Lung (tissue), 12 donors: ENCODE measurements around the gene SH3BP2. TPM values are rescaled to one million over a fixed set of nuclear protein-coding genes. Genes with fewer than 3 reads are reported as not detected.

Experiments used
- ATAC-seq: fragments of 200-7000 bp; cut with Tn5 transposase; one replicate; pipeline ENCODE4 v1.9.1; 2020; ENCODE audit warnings: moderate number of reproducible peaks; ENCODE audit not compliant: insufficient read depth, low FRiP score
- DNase-seq, 3 donors: peaks; one replicate each; pipeline ENCODE4 v3.0.0-alpha.2; 2013 to 2017
- H3K27ac ChIP-seq, 2 donors: one replicate each; pipeline ENCODE4 v1.5.1; 2013; ENCODE audit warnings: mild to moderate bottlenecking in 2 of 2, moderate library complexity in 2 of 2, control low read depth in 1 of 2, inconsistent platforms in 1 of 2, low read depth in 1 of 2, low read length in 1 of 2
- H3K27me3 ChIP-seq, 3 donors: one replicate each; pipeline ENCODE4 v1.5.1; 2013; ENCODE audit warnings: low read length in 2 of 3; ENCODE audit not compliant: control insufficient read depth in 3 of 3, insufficient read depth in 3 of 3
- H3K36me3 ChIP-seq, 4 donors: one replicate each; pipeline ENCODE4 v1.5.1; 2013; ENCODE audit warnings: low read length in 4 of 4, mild to moderate bottlenecking in 1 of 4, moderate library complexity in 1 of 4; ENCODE audit not compliant: control insufficient read depth in 4 of 4, insufficient read depth in 4 of 4
- H3K4me1 ChIP-seq, 5 donors: one replicate each; pipeline ENCODE4 v1.5.1; 2013; ENCODE audit warnings: low read length in 5 of 5, mild to moderate bottlenecking in 2 of 5, moderate library complexity in 1 of 5; ENCODE audit not compliant: control insufficient read depth in 5 of 5, insufficient read depth in 5 of 5
- H3K4me3 ChIP-seq: one replicate; pipeline ENCODE4 v1.5.1; 2013; ENCODE audit warnings: mild to moderate bottlenecking, control low read depth, moderate library complexity
- H3K9ac ChIP-seq, 2 donors: one replicate each; pipeline ENCODE4 v1.5.1; 2013; ENCODE audit warnings: low read length in 2 of 2, control low read depth in 1 of 2; ENCODE audit not compliant: insufficient read depth in 1 of 2
- H3K9me3 ChIP-seq, 4 donors: one replicate each; pipeline ENCODE4 v1.5.1; 2013; ENCODE audit warnings: low read length in 3 of 4, mild to moderate bottlenecking in 1 of 4, moderate library complexity in 1 of 4; ENCODE audit not compliant: control insufficient read depth in 4 of 4, insufficient read depth in 3 of 4
- CTCF ChIP-seq: IDR thresholded peaks from 2 replicates; pipeline ENCODE4 v1.5.1; 2012; ENCODE audit warnings: mild to moderate bottlenecking; ENCODE audit errors: control extremely low read depth, extremely low read depth
- WGBS, 2 donors: extraction: QIAGEN DNeasy Blood & Tissue Kit; methylation state at CpG; one replicate each; pipeline ENCODE4 v1.1.7; 2013; 5-methylcytosine and 5-hydroxymethylcytosine counted together
- polyA plus RNA-seq, 2 donors: library from polyadenylated mRNA; stranded (reverse); fragments of 200-250 nt; gene quantifications; one replicate each; pipeline ENCODE4 v1.2.1, GENCODE V29; 2013
- total RNA-seq, 2 donors: library from RNA; depleted of rRNA in 1 of 2; stranded (reverse); fragments of >200 nt in 1 of 2; gene quantifications; one replicate each; pipeline ENCODE4 v1.2.1, GENCODE V29; 2014 to 2021
- donor health status: control.
- donor health status: control.
- donor health status: Bipolar disorder and iron deficiency.
- donor health status: healthy.
- donor health status: DM: yes; HTN: yes; CAD: no.

SH3BP2 gene
- total and polyA plus RNA-seq, 4 donors, result 49.9 to 117 (median 79.8) TPM

- no peak overlapping the region for H3K9ac ChIP-seq
- WGBS, 2 donors, result 42 to 70% methylated on average over 4 of the region's 4 CpGs
- ATAC-seq (no peak), DNase-seq (no peak)
- H3K9me3 ChIP-seq, result no peaks in the 10 kb centered on the region
- no peak overlapping the region for H3K4me3 ChIP-seq
- no peak overlapping the region for H3K27ac ChIP-seq
- H3K36me3 ChIP-seq, result peaks cover 0 to 4% (median 2%) of the 10 kb centered on the region in 4 donors
- TF ChIP-seq CTCF, result no peak
- no peaks in the 10 kb centered on the region for H3K27me3 ChIP-seq
- H3K4me1 ChIP-seq, result peaks cover 26 to 54% (median 34%) of the 10 kb centered on the region in 5 donors
These were observed 78.6 kb downstream of the SH3BP2 start for GRCh38 chr4:2871466-2871865.

- peaks cover 1 to 5% (median 2%) of the 10 kb centered on the region in 4 donors for H3K36me3 ChIP-seq
- no peak overlapping the region for H3K4me3 ChIP-seq
- no peaks in the 10 kb centered on the region for H3K27me3 ChIP-seq
- no peak for ATAC-seq
- H3K9me3 ChIP-seq, result no peaks in the 10 kb centered on the region
- TF ChIP-seq CTCF, result no peak
- peaks cover 22 to 49% (median 31%) of the 10 kb centered on the region in 5 donors for H3K4me1 ChIP-seq
- 12 to 19% methylated on average over 2 of the region's 2 CpGs for WGBS, 2 donors
- H3K9ac ChIP-seq, result no peak overlapping the region
- H3K27ac ChIP-seq, result no peak overlapping the region
- DNase-seq, result no peak
These were observed 79.0 kb downstream of the SH3BP2 start for GRCh38 chr4:2871911-2872310.

- no peak for DNase-seq
- peaks cover 3 to 15% (median 5%) of the 10 kb centered on the region in 4 donors for H3K36me3 ChIP-seq
- peaks cover 12 to 35% (median 20%) of the 10 kb centered on the region in 5 donors for H3K4me1 ChIP-seq
- no peaks in the 10 kb centered on the region for H3K9me3 ChIP-seq
- ATAC-seq, result no peak
- no peak overlapping the region for H3K27ac ChIP-seq
- H3K27me3 ChIP-seq, result no peaks in the 10 kb centered on the region
- TF ChIP-seq CTCF, result no peak
- H3K4me3 ChIP-seq, result no peak overlapping the region
- whole genome bisulfite sequencing, 2 donors, result 64 to 67% methylated on average over 1 of the region's 1 CpG
- H3K9ac ChIP-seq, result no peak overlapping the region
These were observed 80.4 kb downstream of the SH3BP2 start for GRCh38 chr4:2873329-2873728.

GRCh38 chr4:2874861-2875260, 82.0 kb downstream of the SH3BP2 start:
- 94 to 96% methylated on average over 7 of the region's 7 CpGs for WGBS, 2 donors
- no peak for TF ChIP-seq CTCF
- H3K27me3 ChIP-seq, result no peaks in the 10 kb centered on the region

More at GRCh38 chr4:2874861-2875260, 82.0 kb downstream of the SH3BP2 start:
- DNase-seq (no peak), ATAC-seq (no peak)
- Histone ChIP-seq H3K4me1 (peaks cover 0 to 20% (median 14%) of the 10 kb centered on the region in 5 donors), H3K9me3 (no peaks in the 10 kb centered on the region), H3K36me3 (peaks cover 10 to 25% (median 12%) of the 10 kb centered on the region in 4 donors), H3K4me3 (no peak overlapping the region), H3K27ac (no peak overlapping the region), H3K9ac (no peak overlapping the region)
